ENCODE measurements around the gene SEPSECS.

DNA sequence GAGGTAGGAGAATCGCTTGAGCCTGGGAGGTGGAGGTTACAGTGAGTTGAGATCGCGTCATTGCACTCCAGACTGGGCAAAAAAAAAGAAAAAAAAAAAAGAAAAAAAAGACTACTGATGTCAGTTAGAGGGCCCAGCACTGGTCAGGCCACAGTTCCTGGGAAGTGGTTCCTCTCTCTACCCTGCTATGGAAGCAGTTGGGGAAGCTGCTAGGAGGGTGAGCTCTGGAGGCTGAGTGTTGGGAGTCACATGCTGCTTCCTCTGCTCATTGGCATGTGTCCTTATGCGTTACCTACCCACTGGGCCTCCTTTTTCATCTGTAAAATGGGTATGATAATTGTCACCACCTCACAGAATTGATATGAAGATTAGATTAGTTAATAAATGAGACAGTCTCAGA lies 50.7 kb downstream of the SEPSECS start:
- TF ChIP-seq POLR2AphosphoS5 (IDR thresholded peaks at IDR 0.05) (no peak), POLR2A (IDR thresholded peaks at IDR 0.05) (no peak)
- TF ChIP-seq, protein P1, sequence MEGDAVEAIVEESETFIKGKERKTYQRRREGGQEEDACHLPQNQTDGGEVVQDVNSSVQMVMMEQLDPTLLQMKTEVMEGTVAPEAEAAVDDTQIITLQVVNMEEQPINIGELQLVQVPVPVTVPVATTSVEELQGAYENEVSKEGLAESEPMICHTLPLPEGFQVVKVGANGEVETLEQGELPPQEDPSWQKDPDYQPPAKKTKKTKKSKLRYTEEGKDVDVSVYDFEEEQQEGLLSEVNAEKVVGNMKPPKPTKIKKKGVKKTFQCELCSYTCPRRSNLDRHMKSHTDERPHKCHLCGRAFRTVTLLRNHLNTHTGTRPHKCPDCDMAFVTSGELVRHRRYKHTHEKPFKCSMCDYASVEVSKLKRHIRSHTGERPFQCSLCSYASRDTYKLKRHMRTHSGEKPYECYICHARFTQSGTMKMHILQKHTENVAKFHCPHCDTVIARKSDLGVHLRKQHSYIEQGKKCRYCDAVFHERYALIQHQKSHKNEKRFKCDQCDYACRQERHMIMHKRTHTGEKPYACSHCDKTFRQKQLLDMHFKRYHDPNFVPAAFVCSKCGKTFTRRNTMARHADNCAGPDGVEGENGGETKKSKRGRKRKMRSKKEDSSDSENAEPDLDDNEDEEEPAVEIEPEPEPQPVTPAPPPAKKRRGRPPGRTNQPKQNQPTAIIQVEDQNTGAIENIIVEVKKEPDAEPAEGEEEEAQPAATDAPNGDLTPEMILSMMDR (IDR thresholded peaks at IDR 0.05): no peak

All from stomach (tissue), 4 donors.